Measurements from ENCODE around the gene MRPS18A. TPM values are rescaled to one million over a fixed set of nuclear protein-coding genes. Genes with fewer than 3 reads are reported as not detected.

Gene MRPS18A
- total and polyA plus RNA-seq, 9 of the 15 experiments (the other 6 are each of a cell fraction or from before 2014, with no cell fraction given): 87.5 to 243 (median 125) TPM

GRCh38 chr6:43733471-43734293 is 46.1 kb upstream of the MRPS18A start (continued):
- TF ChIP-seq PBX2 (CRISPR knock-in tag; IDR thresholded peaks at IDR 0.05; ENCODE audit: low read depth) (no peak; the same call in 1 of the 2 replicates), PBX2 (tag; conservative IDR thresholded peaks at IDR 0.05; ENCODE audit: low read depth) (0 out of 2 replicates have a peak, but pooled peaks have one; percentile 34), ZNF274 (IDR thresholded peaks at IDR 0.05; ENCODE audit: borderline replicate concordance, low read depth, low read length) (no peak), ZNF57 (CRISPR knock-in tag; IDR thresholded peaks at IDR 0.05) (no peak), POU5F1 (IDR thresholded peaks at IDR 0.05; ENCODE audit: borderline replicate concordance, low read depth, low read length, partially characterized antibody) (no peak), CBX1 (IDR thresholded peaks at IDR 0.05; ENCODE audit: low read depth) (no peak), ZNF436 (CRISPR knock-in tag; IDR thresholded peaks at IDR 0.05) (no peak), KLF10 (CRISPR knock-in tag; IDR thresholded peaks at IDR 0.05) (no peak), BHLHE40 (IDR thresholded peaks at IDR 0.05; ENCODE audit: low read length) (no peak), ZNF589 (CRISPR knock-in tag; IDR thresholded peaks at IDR 0.05; ENCODE audit: low read depth) (peak; percentile 51; the same call in 1 of the 2 replicates), MAX (CRISPR knock-in tag; IDR thresholded peaks at IDR 0.05) (0 out of 2 replicates have a peak, but pooled peaks have one; percentile 18), MYC (IDR thresholded peaks at IDR 0.05; ENCODE audit: low read depth, low read length) (0 out of 2 replicates have a peak, but pooled peaks have one; percentile 16), MYC (CRISPR knock-in tag; IDR thresholded peaks at IDR 0.05; ENCODE audit: borderline replicate concordance, low read depth) (no peak), ELF4 (CRISPR knock-in tag; IDR thresholded peaks at IDR 0.05) (no peak), BACH1 (tag; IDR thresholded peaks at IDR 0.05) (0 out of 2 replicates have a peak, but pooled peaks have one; percentile 24), HINFP (tag; conservative IDR thresholded peaks at IDR 0.05; ENCODE audit: low read depth) (0 out of 2 replicates have a peak, but pooled peaks have one; percentile 21), CTBP1 (IDR thresholded peaks at IDR 0.05; ENCODE audit: borderline replicate concordance) (0 out of 2 replicates have a peak, but pooled peaks have one; percentile 11), SMARCA4 (IDR thresholded peaks at IDR 0.05) (0 out of 2 replicates have a peak, but pooled peaks have one; percentile 22), CXXC5 (CRISPR knock-in tag; IDR thresholded peaks at IDR 0.05) (peak; percentile 65), FOXK2 (conservative IDR thresholded peaks at IDR 0.05 in 1 of 2, IDR thresholded peaks at IDR 0.05 in 1 of 2; ENCODE audit: low read depth in 2 of 2) (no peak), XRCC5 (IDR thresholded peaks at IDR 0.05; ENCODE audit: low read depth, low read length) (no peak), ZNF511 (CRISPR knock-in tag; IDR thresholded peaks at IDR 0.05) (no peak), TARDBP (IDR thresholded peaks at IDR 0.05) (no peak), SIRT6 (IDR thresholded peaks at IDR 0.05; ENCODE audit: low read depth, low read length) (no peak), PRMT5 (CRISPR knock-in tag; IDR thresholded peaks at IDR 0.05) (no peak)
